Mesodermal cell (in vitro differentiated cells): ENCODE data around the gene MTMR1.

Source experiments
- H3K27ac ChIP-seq: 2 replicates; pipeline ENCODE4 v1.7.0; 2013; ENCODE audit warnings: mild to moderate bottlenecking, low read depth, low read length, moderate library complexity; ENCODE audit not compliant: severe bottlenecking
- H3K36me3 ChIP-seq: 2 replicates; pipeline ENCODE4 v1.7.1; 2013; ENCODE audit warnings: mild to moderate bottlenecking, low read length, moderate library complexity; ENCODE audit not compliant: control insufficient read depth, insufficient read depth
- H3K4me1 ChIP-seq: one replicate; pipeline ENCODE4 v1.7.1; 2013; ENCODE audit warnings: mild to moderate bottlenecking, low read length; ENCODE audit not compliant: insufficient read depth, control insufficient read depth, poor library complexity, severe bottlenecking
- H3K4me3 ChIP-seq: 2 replicates; pipeline ENCODE4 v1.7.0; 2013; ENCODE audit warnings: low read length, control low read depth, mild to moderate bottlenecking; ENCODE audit not compliant: insufficient read depth, poor library complexity, severe bottlenecking; ENCODE audit errors: extremely low read depth
- H3K9me3 ChIP-seq: 2 replicates; pipeline ENCODE4 v1.7.1; 2013; ENCODE audit warnings: mild to moderate bottlenecking, low read length, moderate library complexity; ENCODE audit not compliant: control insufficient read depth
- WGBS, 2 experiments: methylation state at CpG; one replicate each; pipeline ENCODE4 v1.1.5; 2013; ENCODE audit warnings: missing lambda C conversion rate in 2 of 2; ENCODE audit not compliant: insufficient coverage in 2 of 2; 5-methylcytosine and 5-hydroxymethylcytosine counted together

Gene MTMR1

DNA sequence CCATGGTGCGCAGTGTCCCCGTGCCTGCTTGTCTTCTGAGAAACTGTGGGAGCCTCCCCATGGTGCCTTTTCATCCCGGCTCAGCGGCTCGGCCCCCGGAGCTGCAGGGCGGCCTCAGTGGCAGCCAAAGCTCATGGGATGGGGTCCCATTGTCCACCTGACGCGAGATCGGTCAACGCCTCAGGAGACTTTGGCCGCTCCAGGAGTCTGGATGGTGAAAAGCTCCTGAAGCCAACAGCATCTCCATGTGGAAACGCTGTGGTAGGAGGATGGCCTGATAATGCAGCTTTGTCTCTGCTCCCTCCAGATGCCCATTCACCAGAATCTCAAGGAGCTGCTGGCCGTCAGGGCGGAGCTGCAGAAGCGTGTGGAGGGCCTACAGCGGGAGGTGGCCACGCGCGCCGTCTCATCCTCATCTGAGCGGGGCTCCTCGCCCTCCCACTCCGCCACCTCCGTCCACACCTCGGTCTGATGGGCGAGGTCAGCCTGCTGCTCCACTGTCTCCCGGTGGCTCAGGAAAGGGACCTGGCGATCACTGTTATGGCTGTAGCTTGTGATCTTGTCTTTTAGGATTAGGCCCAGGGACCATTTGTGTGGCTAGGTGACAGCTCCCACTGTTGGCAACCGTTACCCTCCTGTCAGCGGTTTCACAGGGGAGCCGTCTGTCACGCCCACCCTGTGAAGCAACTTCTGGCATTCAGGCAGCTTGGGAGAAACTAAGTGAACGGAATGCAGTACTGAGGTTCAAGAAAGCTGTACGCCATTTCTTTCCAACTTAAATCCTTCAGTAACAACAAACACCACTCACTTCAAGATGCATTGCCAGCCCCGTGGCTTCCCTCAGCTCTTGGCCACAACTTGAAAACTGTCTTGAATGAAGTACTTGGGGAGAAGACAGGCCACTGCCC is 69.3 kb downstream of the MTMR1 start:
- no peak overlapping the region for H3K4me3 ChIP-seq
- H3K36me3 ChIP-seq, result peaks cover 3% of the 10 kb centered on the region
- H3K4me1 ChIP-seq, result peaks cover 8% of the 10 kb centered on the region
- no peaks in the 10 kb centered on the region for H3K9me3 ChIP-seq
- WGBS, 2 experiments, result 91 to 93% methylated on average over 8 to 20 of the region's 36 CpGs
- no peak overlapping the region for H3K27ac ChIP-seq

DNA sequence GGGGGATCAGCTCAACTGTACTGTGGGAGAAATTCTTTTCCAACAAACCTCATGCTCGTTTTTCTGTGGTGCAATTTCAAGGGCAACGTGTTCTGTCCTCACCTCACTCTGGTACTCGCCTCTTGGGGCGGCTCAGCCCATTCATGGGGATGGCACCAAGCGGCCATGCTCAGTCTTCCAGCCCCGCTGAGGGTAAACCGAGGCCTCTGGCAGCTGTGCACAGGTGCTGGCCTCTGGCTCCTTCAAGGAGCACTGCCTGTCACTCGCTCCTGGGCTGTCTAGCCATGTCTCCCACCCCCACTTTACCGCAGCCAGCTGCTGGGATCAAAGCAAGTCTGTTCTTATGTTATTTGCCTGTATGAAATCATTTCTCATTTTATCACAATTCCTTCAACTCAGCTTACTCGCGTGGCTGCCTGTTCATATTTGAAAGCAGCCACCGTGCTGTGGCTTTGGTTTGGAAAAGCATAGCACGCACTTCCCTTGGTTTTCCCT is 70.2 kb downstream of the MTMR1 start:
- H3K4me3 ChIP-seq, result no peak overlapping the region
- WGBS, 2 experiments, result 83 to 99% methylated on average over 2 to 10 of the region's 13 CpGs
- peaks cover 3% of the 10 kb centered on the region for H3K36me3 ChIP-seq
- peaks cover 8% of the 10 kb centered on the region for H3K4me1 ChIP-seq
- no peak overlapping the region for H3K27ac ChIP-seq
- H3K9me3 ChIP-seq, result no peaks in the 10 kb centered on the region

DNA sequence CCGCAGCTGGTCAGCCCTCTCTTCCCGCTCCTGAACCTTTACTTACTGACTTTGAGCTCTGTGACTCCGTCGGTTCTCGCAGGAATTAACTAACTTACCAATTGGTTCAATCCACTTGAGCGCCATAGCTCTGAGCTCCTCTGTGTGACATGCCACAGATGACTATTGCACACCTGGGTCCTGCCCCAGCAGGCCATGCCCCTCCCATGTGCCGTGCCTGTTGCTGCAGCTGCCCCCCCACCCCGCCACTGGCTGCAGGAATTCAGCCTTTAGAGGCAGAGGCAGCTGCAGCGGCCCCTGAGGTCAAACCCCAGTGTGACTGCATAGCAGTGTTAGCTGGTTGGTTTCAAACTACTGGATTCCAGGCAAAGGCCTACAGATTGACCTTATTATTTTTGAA is 70.6 kb downstream of the MTMR1 start:
- Histone ChIP-seq H3K36me3 (peaks cover 3% of the 10 kb centered on the region), H3K4me3 (no peak overlapping the region), H3K27ac (no peak overlapping the region), H3K9me3 (no peaks in the 10 kb centered on the region), H3K4me1 (peaks cover 8% of the 10 kb centered on the region)
- 75 to 100% methylated on average over 1 to 2 of the region's 9 CpGs for WGBS, 2 experiments

DNA sequence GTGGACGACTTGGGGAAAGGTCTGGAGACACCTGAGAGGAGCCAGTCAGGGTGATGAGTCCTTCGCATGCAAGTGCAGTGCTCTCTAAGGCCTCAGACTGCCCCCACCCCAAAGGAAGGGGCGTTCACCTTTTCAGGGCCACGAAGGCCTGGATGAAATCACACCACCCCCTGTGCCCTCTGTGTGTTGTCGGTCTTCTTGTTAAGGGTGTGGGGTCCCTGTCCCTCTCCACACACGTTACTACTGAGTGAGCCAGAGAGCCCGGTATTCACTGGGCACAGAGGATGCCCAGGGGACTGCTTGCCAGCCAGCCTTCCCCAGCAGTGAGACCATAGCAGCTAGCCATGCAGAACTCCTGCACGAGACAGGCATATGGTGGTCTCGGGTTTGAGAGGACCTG is 72.0 kb downstream of the MTMR1 start:
- no peak overlapping the region for H3K4me3 ChIP-seq

DNA sequence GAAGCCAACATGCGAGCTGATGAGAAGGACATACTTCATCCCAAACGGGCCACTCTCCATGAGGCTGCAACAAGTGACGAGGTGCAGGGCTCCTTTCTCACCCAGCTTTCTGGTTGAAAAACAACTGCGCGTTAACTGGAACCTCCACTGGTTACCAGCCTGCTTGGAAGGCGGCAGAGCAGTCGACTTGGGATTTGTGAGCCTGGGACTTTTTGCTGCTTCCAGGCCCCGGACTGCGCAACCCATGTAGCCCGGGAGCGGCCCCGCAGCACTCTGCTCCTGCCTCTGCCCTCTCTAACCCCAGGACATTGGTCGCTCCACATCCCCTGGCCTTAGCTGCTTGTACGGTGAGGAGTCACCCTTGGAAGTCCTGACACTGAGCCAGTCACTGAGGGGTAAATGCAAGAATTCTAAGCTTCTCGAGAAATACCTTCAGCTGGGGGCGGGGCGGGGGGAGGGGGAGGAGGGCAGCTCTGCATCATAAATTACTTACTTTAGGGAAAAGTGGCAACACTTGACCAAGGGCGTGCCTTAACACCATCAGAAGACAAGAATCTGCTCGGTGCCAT is 72.7 kb downstream of the MTMR1 start:
- Histone ChIP-seq H3K4me3 (no peak overlapping the region), H3K4me1 (peaks cover 4% of the 10 kb centered on the region), H3K9me3 (no peaks in the 10 kb centered on the region), H3K27ac (no peak overlapping the region), H3K36me3 (peaks cover 3% of the 10 kb centered on the region)
- 73 to 88% methylated on average over 3 to 8 of the region's 19 CpGs for WGBS, 2 experiments

More for the DNA sequence above, 72.0 kb downstream of the MTMR1 start:
- Histone ChIP-seq H3K36me3 (peaks cover 3% of the 10 kb centered on the region), H3K9me3 (no peaks in the 10 kb centered on the region), H3K27ac (no peak overlapping the region), H3K4me1 (peaks cover 4% of the 10 kb centered on the region)
- 97% methylated on average over 3 of the region's 9 CpGs; no CpG with 5 or more reads in 1 of the 2 experiments for WGBS, 2 experiments

DNA sequence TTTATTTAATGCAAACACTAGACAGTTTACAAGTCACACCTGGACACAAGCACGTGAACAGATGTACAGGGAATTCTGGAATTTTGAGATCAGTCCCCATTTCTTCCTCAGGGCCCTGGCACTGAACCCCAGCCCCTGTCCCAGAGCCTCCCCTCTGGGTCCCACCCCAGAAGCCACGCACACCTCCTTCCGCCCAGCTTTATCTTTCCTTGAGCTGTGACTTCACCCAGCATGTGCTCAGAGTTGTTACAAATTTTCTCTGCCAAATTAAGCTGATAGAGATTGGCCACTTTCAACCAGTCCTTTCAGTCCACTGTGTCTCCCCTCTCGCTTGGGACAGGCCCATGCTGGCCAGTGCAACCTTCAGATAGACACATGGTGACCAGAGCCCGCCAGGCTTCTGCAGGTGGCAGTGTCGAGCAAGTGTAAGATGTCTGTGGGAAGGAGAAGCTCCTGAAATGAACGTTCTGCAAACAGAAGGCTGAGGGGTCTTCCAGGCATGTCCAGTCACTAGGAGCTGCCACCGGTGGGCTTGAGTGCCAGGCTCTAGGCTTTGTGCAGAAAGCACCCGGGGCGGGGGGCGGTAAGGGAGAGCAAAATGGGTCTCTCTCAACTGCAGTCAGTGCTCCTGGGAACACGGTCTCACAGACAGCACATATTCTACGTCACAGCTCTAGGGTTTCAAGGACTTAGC is 73.3 kb downstream of the MTMR1 start:
- no peak overlapping the region for H3K27ac ChIP-seq
- 71 to 84% methylated on average over 4 to 8 of the region's 13 CpGs for WGBS, 2 experiments

DNA sequence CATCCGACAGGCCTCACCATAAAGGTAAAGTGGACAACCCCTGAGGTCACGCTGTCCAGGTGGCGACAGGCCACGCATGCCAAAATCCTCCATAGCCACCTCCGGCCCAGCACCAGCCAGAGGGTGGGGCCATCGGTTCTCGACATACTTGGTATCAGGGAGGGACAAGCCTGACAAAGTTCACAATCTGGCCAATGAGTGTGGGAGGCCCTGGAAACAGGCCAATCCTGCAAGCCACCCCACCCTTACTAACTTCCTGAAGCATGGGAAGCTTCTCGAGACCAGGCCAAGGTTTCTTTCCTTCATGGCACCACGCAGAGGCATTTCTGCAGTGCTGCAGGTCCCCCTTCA is 73.8 kb downstream of the MTMR1 start:
- Histone ChIP-seq H3K9me3 (no peaks in the 10 kb centered on the region), H3K4me3 (no peak overlapping the region), H3K36me3 (peaks cover 3% of the 10 kb centered on the region), H3K4me1 (peaks cover 4% of the 10 kb centered on the region), H3K27ac (no peak overlapping the region)
- WGBS, 2 experiments, result 93 to 100% methylated on average over 2 to 5 of the region's 9 CpGs

More for the DNA sequence above, 73.3 kb downstream of the MTMR1 start:
- no peak overlapping the region for H3K4me3 ChIP-seq
- peaks cover 3% of the 10 kb centered on the region for H3K36me3 ChIP-seq
- H3K4me1 ChIP-seq, result peaks cover 4% of the 10 kb centered on the region
- no peaks in the 10 kb centered on the region for H3K9me3 ChIP-seq

DNA sequence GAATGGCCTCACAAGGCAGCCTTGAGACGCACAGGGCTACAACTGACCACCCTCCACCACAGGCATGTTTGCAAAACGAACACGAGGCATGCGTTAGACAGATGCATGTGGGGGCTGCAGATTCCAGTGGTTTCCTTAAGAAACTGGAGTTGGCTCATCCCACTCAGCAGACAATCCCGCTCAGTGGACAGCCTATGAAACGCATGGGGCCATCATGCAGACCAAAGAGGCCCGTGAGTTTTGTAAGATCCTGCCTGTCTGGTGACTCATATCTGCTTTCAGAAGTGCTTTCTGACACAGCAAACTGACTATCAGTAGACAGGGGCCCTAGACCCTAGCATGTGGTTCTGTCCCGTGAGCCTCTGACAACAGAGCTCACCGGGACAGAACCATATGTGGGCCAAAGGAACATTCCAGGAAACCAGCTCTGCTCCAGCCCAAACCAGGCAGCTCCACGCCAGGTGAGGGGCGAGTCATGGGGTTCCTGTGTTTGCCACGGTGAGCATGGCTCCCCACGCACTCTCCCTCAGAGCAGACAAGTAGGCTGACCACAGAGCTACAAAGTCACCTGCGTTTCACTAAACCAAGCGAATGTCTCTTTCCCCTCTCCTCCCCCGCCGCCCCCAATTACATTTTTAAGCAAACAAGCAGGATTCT is 74.4 kb downstream of the MTMR1 start:
- no peaks in the 10 kb centered on the region for H3K9me3 ChIP-seq
- WGBS, 2 experiments, result 88 to 96% methylated on average over 4 to 5 of the region's 17 CpGs
- no peak overlapping the region for H3K27ac ChIP-seq
- no peak overlapping the region for H3K4me3 ChIP-seq
- peaks cover 3% of the 10 kb centered on the region for H3K36me3 ChIP-seq
- H3K4me1 ChIP-seq, result peaks cover 4% of the 10 kb centered on the region

DNA sequence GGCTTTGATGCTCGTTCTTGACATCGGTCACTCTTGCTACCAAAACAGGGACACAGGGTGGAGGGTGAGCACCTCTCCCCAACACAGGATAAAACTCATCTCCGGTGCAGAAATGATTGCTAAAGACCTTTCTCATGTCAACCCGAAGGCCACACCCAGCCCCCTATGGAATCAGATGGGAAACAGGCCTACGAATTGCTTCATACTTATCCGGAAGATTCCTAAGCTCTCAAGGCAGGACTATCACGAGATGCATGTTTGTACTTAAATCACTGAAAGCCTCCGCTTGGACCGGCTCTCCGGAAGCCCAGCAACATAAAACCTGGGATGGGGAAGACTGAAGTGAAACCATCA is 74.9 kb downstream of the MTMR1 start:
- Histone ChIP-seq H3K36me3 (peaks cover 3% of the 10 kb centered on the region), H3K4me3 (no peak overlapping the region), H3K4me1 (peaks cover 4% of the 10 kb centered on the region), H3K27ac (no peak overlapping the region), H3K9me3 (no peaks in the 10 kb centered on the region)
- 100% methylated on average over 4 to 6 of the region's 10 CpGs for WGBS, 2 experiments

DNA sequence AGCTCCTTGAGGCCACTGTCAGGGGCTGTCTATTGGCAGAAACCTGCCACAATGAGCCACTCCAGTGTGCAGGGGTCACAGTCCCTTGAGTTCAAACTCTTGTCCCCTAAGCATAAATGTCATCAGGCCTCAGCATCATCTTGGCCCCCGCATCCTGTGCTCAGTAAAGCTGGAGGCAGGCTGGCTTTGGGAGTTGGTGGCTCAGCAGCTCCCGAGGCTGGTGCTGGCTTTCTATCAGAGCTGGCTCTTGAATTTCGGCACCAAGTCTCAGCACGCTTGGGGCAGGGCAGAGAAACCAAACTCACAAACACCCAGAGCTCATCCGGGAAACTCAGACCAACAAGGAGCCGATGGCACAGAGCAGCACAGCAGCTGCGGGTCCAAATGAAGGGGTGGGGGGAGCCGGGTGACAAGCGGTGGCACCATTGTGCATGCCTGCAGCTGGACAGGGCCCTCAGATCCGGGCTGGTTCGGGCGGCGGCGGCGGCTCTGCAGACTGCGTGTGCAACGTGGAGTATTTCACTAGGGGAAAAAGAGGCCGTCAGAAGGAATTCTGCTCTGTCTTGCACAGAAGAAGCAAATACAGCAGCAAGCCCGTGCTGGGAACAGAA is 75.5 kb downstream of the MTMR1 start:
- H3K27ac ChIP-seq, result no peak overlapping the region
- peaks cover 3% of the 10 kb centered on the region for H3K36me3 ChIP-seq
- 94 to 95% methylated on average over 7 to 10 of the region's 19 CpGs for WGBS, 2 experiments
- no peaks in the 10 kb centered on the region for H3K9me3 ChIP-seq
- no peak overlapping the region for H3K4me3 ChIP-seq
- H3K4me1 ChIP-seq, result peaks cover 4% of the 10 kb centered on the region
